Hippocampal formation (tissue), 2 donors: ENCODE results near the gene DHFR2.
"Not testable (repeated sequence)": the region's sequence is repeated elsewhere in the genome, so short reads cannot be mapped to it uniquely, and the experiment has no call there.

Source experiments
- DNase-seq, 2 donors: peaks; one replicate each; lab custom pipeline; 2025; lab: John Stamatoyannopoulos, UW

DHFR2 gene

GRCh38 chr3:94065819-94066480, 3.2 kb upstream of the DHFR2 start:
- no peak for DNase-seq

- no peak for DNase-seq
Observed at GRCh38 chr3:94065122-94065521, 2.4 kb upstream of the DHFR2 start.

GRCh38 chr3:94064243-94064860, 1.6 kb upstream of the DHFR2 start:
- DNase-seq = no peak

- no peak for DNase-seq
Observed at GRCh38 chr3:94063496-94064119, 892 bp upstream of the DHFR2 start.

GRCh38 chr3:94061297-94061696, 1.4 kb downstream of the DHFR2 start:
- DNase-seq = no peak

- no peak for DNase-seq
Observed at GRCh38 chr3:94050546-94050945, 12.2 kb downstream of the DHFR2 start.

GRCh38 chr3:94049267-94049666, 13.4 kb downstream of the DHFR2 start:
- DNase-seq = no peak

GRCh38 chr3:94046533-94046932, 16.2 kb downstream of the DHFR2 start:
- no peak for DNase-seq

- DNase-seq = not testable (repeated sequence)
Observed at GRCh38 chr3:94044100-94044936, 18.4 kb downstream of the DHFR2 start.

- DNase-seq = no peak
Observed at GRCh38 chr3:94043285-94043684, 19.4 kb downstream of the DHFR2 start.

GRCh38 chr3:94036909-94037507, 25.7 kb downstream of the DHFR2 start:
- no peak for DNase-seq

- no peak for DNase-seq
Observed at GRCh38 chr3:94028093-94028837, 34.5 kb downstream of the DHFR2 start, which contains the start of gene STX19. STX19 (minus strand) TSS chr3:94028597; CDS start chr3:94015269, 13,328 bp downstream.

GRCh38 chr3:94026623-94027022, 36.1 kb downstream of the DHFR2 start:
- no peak for DNase-seq

- DNase-seq = no peak
Observed at GRCh38 chr3:94024385-94024784, 38.3 kb downstream of the DHFR2 start.

- no peak for DNase-seq
Observed at GRCh38 chr3:94020293-94020692, 42.4 kb downstream of the DHFR2 start.

GRCh38 chr3:94019659-94020058, 43.1 kb downstream of the DHFR2 start:
- DNase-seq = no peak

GRCh38 chr3:94015025-94015424, 47.7 kb downstream of the DHFR2 start:
- DNase-seq = no peak

GRCh38 chr3:94012185-94012584, 50.5 kb downstream of the DHFR2 start:
- no peak for DNase-seq

- DNase-seq = no peak
Observed at GRCh38 chr3:94011233-94011711, 51.4 kb downstream of the DHFR2 start.

- DNase-seq = no peak
Observed at GRCh38 chr3:94009608-94010007, 53.1 kb downstream of the DHFR2 start.

GRCh38 chr3:94008253-94008652, 54.5 kb downstream of the DHFR2 start:
- DNase-seq = no peak
